ENCODE data around the gene CACNG4. TPM values are rescaled to one million over a fixed set of nuclear protein-coding genes. Genes with fewer than 3 reads are reported as not detected.

The CACNG4 gene
- total RNA-seq, 4 donors from 2014 or later, result not detected

DNA sequence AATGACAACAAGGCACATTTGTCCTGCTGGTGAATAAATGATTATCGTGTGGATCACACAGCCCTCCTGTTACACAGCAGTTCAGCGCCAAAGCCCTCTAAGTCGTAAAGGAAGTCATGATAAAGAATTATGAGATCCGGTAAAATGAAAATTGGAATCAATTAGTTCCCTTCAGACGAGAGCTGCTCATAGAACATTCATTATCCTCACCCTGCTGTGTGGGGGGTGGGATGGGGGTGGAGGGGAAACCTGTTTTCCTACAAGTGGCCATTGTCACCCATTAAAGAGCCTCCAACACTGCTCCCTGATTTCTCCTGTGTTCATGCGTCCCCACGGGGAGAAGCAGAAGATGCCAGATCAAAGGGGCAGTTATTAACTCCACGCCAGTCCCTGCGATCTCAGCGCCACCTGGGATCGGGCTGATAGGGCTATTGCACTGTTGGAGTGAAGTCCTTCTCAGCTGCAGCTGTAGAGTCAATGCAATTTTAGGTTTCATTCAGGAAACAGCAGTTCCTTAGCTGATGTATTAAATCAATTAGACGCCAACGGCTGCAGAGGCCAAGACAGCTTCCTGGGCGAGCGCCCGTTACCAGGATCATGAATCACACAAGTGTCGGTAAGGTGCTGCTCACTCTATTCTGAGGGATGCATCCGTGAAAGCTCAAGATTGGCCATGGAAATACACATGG, 19.2 kb upstream of the CACNG4 start:
- in situ Hi-C loops (cut with MboI; ENCODE audit: low sequenced_read_pairs in 4 of 4) (no loop called here), intact Hi-C loops (cut with DNase I; ENCODE audit: low total_unique reads) (no loop called here)
- peaks cover 8 to 10% of the 10 kb centered on the region in 2 donors for H3K4me1 ChIP-seq
- H3K27ac ChIP-seq, result no peak overlapping the region
- DNase-seq (no peak), ATAC-seq (peak in 1 of 2 donors; percentile 53)
- peaks cover 0 to 7% (median under 1%) of the 10 kb centered on the region in 3 donors for H3K27me3 ChIP-seq
- TF ChIP-seq, protein P1, sequence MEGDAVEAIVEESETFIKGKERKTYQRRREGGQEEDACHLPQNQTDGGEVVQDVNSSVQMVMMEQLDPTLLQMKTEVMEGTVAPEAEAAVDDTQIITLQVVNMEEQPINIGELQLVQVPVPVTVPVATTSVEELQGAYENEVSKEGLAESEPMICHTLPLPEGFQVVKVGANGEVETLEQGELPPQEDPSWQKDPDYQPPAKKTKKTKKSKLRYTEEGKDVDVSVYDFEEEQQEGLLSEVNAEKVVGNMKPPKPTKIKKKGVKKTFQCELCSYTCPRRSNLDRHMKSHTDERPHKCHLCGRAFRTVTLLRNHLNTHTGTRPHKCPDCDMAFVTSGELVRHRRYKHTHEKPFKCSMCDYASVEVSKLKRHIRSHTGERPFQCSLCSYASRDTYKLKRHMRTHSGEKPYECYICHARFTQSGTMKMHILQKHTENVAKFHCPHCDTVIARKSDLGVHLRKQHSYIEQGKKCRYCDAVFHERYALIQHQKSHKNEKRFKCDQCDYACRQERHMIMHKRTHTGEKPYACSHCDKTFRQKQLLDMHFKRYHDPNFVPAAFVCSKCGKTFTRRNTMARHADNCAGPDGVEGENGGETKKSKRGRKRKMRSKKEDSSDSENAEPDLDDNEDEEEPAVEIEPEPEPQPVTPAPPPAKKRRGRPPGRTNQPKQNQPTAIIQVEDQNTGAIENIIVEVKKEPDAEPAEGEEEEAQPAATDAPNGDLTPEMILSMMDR (IDR thresholded peaks at IDR 0.05 in 4 of 5, conservative IDR thresholded peaks at IDR 0.05 in 1 of 5), result no peak
- no peak for TF ChIP-seq POLR2A (IDR thresholded peaks at IDR 0.05)
- no peaks in the 10 kb centered on the region for H3K36me3 ChIP-seq
- no peak overlapping the region for H3K4me3 ChIP-seq
- no peaks in the 10 kb centered on the region for H3K9me3 ChIP-seq

DNA sequence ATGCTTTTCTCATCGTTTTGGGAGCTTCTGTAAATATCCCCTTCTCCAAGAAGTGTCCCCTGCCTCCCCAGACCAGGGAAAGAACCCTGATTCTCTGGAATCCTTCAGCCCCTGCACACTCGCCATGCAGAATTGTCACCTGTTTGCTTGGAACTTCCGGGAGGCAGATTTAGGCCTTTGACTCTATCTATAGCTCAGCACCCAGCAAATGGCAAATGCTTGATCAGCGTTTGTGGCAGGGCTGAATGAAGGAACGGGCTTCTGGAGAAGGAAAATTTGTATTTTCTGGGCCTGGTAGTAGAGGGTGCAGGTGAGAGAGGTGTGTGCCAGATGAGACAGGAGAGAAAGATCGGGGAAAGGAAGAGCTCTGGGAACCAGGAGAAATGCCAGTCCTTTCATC, 18.3 kb upstream of the CACNG4 start:
- in situ Hi-C loops (cut with MboI; ENCODE audit: low sequenced_read_pairs in 4 of 4), result no loop called here
- DNase-seq, result no peak
- H3K27me3 ChIP-seq, result peaks cover 0 to 7% (median 0%) of the 10 kb centered on the region in 3 donors

DNA sequence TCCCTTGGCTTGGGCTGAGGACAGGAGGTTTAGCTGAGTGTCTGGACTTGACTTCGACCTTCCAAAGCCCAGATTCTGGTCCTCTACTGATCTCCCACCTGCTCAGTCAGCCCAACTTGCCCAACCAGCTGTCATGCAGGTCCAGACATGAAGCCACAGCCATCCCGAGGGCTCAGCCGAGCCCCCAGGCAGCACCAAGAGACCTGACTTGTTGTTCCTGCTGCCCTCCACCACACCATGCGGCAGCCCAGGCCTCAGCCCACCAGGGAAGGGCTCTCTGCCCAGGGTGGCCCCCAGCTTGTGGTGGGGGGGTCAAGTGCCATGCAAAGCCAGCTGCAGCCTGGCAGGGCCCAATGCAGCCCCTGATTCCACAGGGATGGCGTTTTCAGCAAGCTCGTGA, 17.2 kb upstream of the CACNG4 start:
- H3K4me3 ChIP-seq, result no peak overlapping the region
- TF ChIP-seq POLR2A (IDR thresholded peaks at IDR 0.05), result no peak
- TF ChIP-seq, protein P1 (IDR thresholded peaks at IDR 0.05 in 4 of 5, conservative IDR thresholded peaks at IDR 0.05 in 1 of 5), result no peak
- no peak for DNase-seq
- peaks cover 11 to 21% of the 10 kb centered on the region in 2 donors for H3K4me1 ChIP-seq
- ATAC-seq, result no peak
- no peaks in the 10 kb centered on the region for H3K36me3 ChIP-seq
- peaks cover 0 to 7% (median 0%) of the 10 kb centered on the region in 3 donors for H3K27me3 ChIP-seq
- no peak overlapping the region for H3K27ac ChIP-seq
- intact Hi-C loops (cut with DNase I; ENCODE audit: low total_unique reads) (no loop called here), in situ Hi-C loops (cut with MboI; ENCODE audit: low sequenced_read_pairs in 4 of 4) (no loop called here)
- no peaks in the 10 kb centered on the region for H3K9me3 ChIP-seq

More for the DNA sequence above, 18.3 kb upstream of the CACNG4 start:
- TF ChIP-seq, protein P1 (IDR thresholded peaks at IDR 0.05 in 4 of 5, conservative IDR thresholded peaks at IDR 0.05 in 1 of 5), result no peak
- no peak for TF ChIP-seq POLR2A (IDR thresholded peaks at IDR 0.05)
- Histone ChIP-seq H3K9me3 (no peaks in the 10 kb centered on the region), H3K4me3 (no peak overlapping the region), H3K27ac (no peak overlapping the region), H3K4me1 (peaks cover 8 to 12% of the 10 kb centered on the region in 2 donors), H3K36me3 (no peaks in the 10 kb centered on the region)
- no peak for ATAC-seq
- intact Hi-C loops (cut with DNase I; ENCODE audit: low total_unique reads), result no loop called here

DNA sequence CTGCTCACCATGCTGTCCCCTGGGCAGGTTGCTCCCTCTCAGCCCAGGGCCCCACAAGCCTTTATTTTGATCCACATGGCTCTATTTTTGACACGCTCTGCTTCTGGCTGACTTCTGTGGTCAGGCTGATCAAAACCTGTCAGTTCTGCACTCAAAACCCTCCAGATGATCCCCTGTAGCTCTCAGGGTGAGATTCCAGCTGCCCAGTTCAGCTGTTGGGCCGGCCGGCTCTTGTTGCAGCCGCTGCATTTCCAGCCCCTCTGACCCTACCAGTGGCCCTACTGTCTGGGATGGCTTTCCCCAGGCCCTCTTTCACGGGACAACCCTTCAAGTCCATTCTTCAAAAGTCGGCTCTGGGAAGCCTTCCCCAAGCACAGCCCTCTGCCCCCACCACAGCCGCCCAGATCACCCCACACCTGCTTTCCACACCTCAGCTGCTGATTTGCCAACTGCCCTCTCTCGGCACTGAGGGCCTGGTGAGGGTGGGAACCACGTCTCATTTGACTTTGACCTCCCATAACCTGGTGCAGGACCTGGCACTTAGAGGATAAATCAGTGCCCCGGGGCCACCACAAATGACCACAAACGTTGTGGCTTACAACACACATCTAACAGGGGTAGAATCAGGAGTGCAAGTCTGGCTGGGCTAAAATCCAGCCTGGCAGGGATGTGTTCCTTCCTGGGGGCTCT, 16.3 kb upstream of the CACNG4 start:
- in situ Hi-C loops (cut with MboI; ENCODE audit: low sequenced_read_pairs in 4 of 4) (no loop called here), intact Hi-C loops (cut with DNase I; ENCODE audit: low total_unique reads) (no loop called here)
- no peak overlapping the region for H3K4me3 ChIP-seq
- H3K27ac ChIP-seq, result no peak overlapping the region
- no peak for DNase-seq
- no peaks in the 10 kb centered on the region for H3K36me3 ChIP-seq
- H3K4me1 ChIP-seq, result peaks cover 15 to 25% of the 10 kb centered on the region in 2 donors
- TF ChIP-seq POLR2A (IDR thresholded peaks at IDR 0.05), result no peak
- TF ChIP-seq, protein P1 (IDR thresholded peaks at IDR 0.05 in 4 of 5, conservative IDR thresholded peaks at IDR 0.05 in 1 of 5), result no peak
- no peaks in the 10 kb centered on the region for H3K9me3 ChIP-seq
- H3K27me3 ChIP-seq, result peaks cover 0 to 7% (median 0%) of the 10 kb centered on the region in 3 donors
- ATAC-seq, result no peak
